ENCODE data around the gene AKAP6.

AKAP6 gene

DNA sequence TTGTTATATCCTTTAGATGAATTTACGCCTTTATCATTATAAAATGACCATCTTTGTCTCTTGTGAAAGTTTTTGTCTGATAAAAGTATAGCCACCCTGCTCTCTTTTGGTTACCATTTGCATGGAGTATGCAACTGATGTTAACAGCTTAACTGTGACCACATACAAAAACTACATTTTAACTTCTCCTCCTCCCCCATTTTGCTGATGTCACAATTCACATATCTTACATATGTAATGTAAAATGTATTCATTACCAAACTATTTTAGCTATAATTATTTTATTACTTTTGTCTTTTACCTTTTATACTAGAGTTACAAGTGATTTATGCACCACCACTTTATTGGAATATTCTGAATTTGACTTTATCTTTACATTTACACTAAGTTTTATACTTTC, 425.1 kb downstream of the AKAP6 start:
- DNase-seq (ENCODE audit: insufficient read length, low spot score) (no peak), FAIRE-seq (no peak)
- TF ChIP-seq POLR2AphosphoS5 (IDR thresholded peaks at IDR 0.05; ENCODE audit: low read depth, low read length) (no peak), SPI1 (IDR thresholded peaks at IDR 0.05; ENCODE audit: low read depth, low read length) (no peak), POLR2A (IDR thresholded peaks at IDR 0.05; ENCODE audit: low read depth, low read length) (no peak), TAF1 (IDR thresholded peaks at IDR 0.05; ENCODE audit: low read depth, low read length) (no peak), POU2F2 (IDR thresholded peaks at IDR 0.05; ENCODE audit: low read depth, low read length) (no peak), PAX5 (IDR thresholded peaks at IDR 0.05; ENCODE audit: insufficient read depth, low read length, severe bottlenecking) (no peak)

- no peak for TF ChIP-seq POU2F2 (IDR thresholded peaks at IDR 0.05; ENCODE audit: low read depth, low read length)
- no peak for FAIRE-seq
- no peak for DNase-seq (ENCODE audit: insufficient read length, low spot score)
Measured at GRCh38 chr14:32756173-32756572, 427.1 kb downstream of the AKAP6 start.

- FAIRE-seq = no peak
- no peak for TF ChIP-seq PAX5 (IDR thresholded peaks at IDR 0.05; ENCODE audit: insufficient read depth, low read length, severe bottlenecking)
- no peak for TF ChIP-seq SPI1 (IDR thresholded peaks at IDR 0.05; ENCODE audit: low read depth, low read length)
- no peak for TF ChIP-seq TAF1 (IDR thresholded peaks at IDR 0.05; ENCODE audit: low read depth, low read length)
- no peak for TF ChIP-seq POLR2AphosphoS5 (IDR thresholded peaks at IDR 0.05; ENCODE audit: low read depth, low read length)
- no peak for TF ChIP-seq POU2F2 (IDR thresholded peaks at IDR 0.05; ENCODE audit: low read depth, low read length)
- no peak for TF ChIP-seq POLR2A (IDR thresholded peaks at IDR 0.05; ENCODE audit: low read depth, low read length)
Measured at GRCh38 chr14:32756775-32757174, 427.7 kb downstream of the AKAP6 start.

GRCh38 chr14:32757568-32757967, 428.5 kb downstream of the AKAP6 start:
- no peak for DNase-seq (ENCODE audit: insufficient read length, low spot score)
- no peak for FAIRE-seq
- TF ChIP-seq POLR2AphosphoS5 (IDR thresholded peaks at IDR 0.05; ENCODE audit: low read depth, low read length) = no peak
- no peak for TF ChIP-seq PAX5 (IDR thresholded peaks at IDR 0.05; ENCODE audit: insufficient read depth, low read length, severe bottlenecking)
- no peak for TF ChIP-seq SPI1 (IDR thresholded peaks at IDR 0.05; ENCODE audit: low read depth, low read length)
- TF ChIP-seq POLR2A (IDR thresholded peaks at IDR 0.05; ENCODE audit: low read depth, low read length) = no peak
- no peak for TF ChIP-seq POU2F2 (IDR thresholded peaks at IDR 0.05; ENCODE audit: low read depth, low read length)
- no peak for TF ChIP-seq TAF1 (IDR thresholded peaks at IDR 0.05; ENCODE audit: low read depth, low read length)

More at GRCh38 chr14:32756775-32757174, 427.7 kb downstream of the AKAP6 start:
- no peak for DNase-seq (ENCODE audit: insufficient read length, low spot score)

GRCh38 chr14:32761381-32761968, 432.4 kb downstream of the AKAP6 start:
- FAIRE-seq (no peak), DNase-seq (ENCODE audit: insufficient read length, low spot score) (no peak)
- TF ChIP-seq POU2F2 (IDR thresholded peaks at IDR 0.05; ENCODE audit: low read depth, low read length) (no peak), TAF1 (IDR thresholded peaks at IDR 0.05; ENCODE audit: low read depth, low read length) (no peak), POLR2AphosphoS5 (IDR thresholded peaks at IDR 0.05; ENCODE audit: low read depth, low read length) (no peak), SPI1 (IDR thresholded peaks at IDR 0.05; ENCODE audit: low read depth, low read length) (no peak), POLR2A (IDR thresholded peaks at IDR 0.05; ENCODE audit: low read depth, low read length) (no peak), PAX5 (IDR thresholded peaks at IDR 0.05; ENCODE audit: insufficient read depth, low read length, severe bottlenecking) (no peak)

GRCh38 chr14:32762886-32763285, 433.8 kb downstream of the AKAP6 start:
- FAIRE-seq (no peak), DNase-seq (ENCODE audit: insufficient read length, low spot score) (no peak)
- TF ChIP-seq POU2F2 (IDR thresholded peaks at IDR 0.05; ENCODE audit: low read depth, low read length) (no peak), POLR2AphosphoS5 (IDR thresholded peaks at IDR 0.05; ENCODE audit: low read depth, low read length) (no peak), TAF1 (IDR thresholded peaks at IDR 0.05; ENCODE audit: low read depth, low read length) (no peak), SPI1 (IDR thresholded peaks at IDR 0.05; ENCODE audit: low read depth, low read length) (no peak), PAX5 (IDR thresholded peaks at IDR 0.05; ENCODE audit: insufficient read depth, low read length, severe bottlenecking) (no peak), POLR2A (IDR thresholded peaks at IDR 0.05; ENCODE audit: low read depth, low read length) (no peak)

DNA sequence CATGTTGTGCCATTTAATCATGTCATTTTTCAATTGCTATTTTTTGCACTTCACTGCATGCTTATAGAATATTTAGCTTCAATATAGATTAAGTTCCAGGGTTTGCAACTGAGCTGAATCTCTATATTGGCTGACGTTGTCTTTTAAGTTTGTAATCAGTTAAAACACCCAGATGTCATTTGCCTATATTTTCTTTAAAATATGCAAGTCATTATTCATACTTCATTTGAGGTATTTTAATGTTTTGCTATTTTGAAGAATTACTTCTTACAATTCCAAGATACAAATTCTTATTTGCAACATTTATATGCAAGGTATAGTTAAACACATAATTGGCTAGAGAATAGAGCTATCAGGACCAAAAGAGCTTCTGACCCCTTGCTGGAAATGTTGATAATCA, 434.6 kb downstream of the AKAP6 start:
- TF ChIP-seq TAF1 (IDR thresholded peaks at IDR 0.05; ENCODE audit: low read depth, low read length) (no peak), POLR2AphosphoS5 (IDR thresholded peaks at IDR 0.05; ENCODE audit: low read depth, low read length) (no peak), SPI1 (IDR thresholded peaks at IDR 0.05; ENCODE audit: low read depth, low read length) (no peak), POLR2A (IDR thresholded peaks at IDR 0.05; ENCODE audit: low read depth, low read length) (no peak), POU2F2 (IDR thresholded peaks at IDR 0.05; ENCODE audit: low read depth, low read length) (no peak), PAX5 (IDR thresholded peaks at IDR 0.05; ENCODE audit: insufficient read depth, low read length, severe bottlenecking) (no peak)
- FAIRE-seq (no peak), DNase-seq (ENCODE audit: insufficient read length, low spot score) (no peak)

DNA sequence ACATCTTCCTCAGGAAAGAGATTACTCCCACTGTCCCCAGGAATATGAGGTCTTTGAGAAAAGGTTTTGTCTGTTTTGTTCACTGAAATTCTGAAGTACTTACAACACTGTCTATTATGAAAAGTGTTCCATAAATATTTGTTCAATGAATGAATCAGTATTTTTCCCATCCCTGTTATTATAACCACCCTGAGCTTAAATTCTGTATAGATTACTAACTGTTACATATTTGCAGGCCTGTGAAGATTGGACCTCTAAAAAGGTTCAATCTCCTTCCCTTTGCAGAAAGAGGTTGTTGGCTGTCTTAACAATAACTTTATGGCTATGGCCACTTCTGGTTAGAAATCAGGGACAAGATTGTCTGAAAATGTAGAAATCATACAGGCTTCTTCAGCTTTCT, 435.0 kb downstream of the AKAP6 start:
- FAIRE-seq = no peak
- TF ChIP-seq POU2F2 (IDR thresholded peaks at IDR 0.05; ENCODE audit: low read depth, low read length) (no peak), SPI1 (IDR thresholded peaks at IDR 0.05; ENCODE audit: low read depth, low read length) (no peak), POLR2AphosphoS5 (IDR thresholded peaks at IDR 0.05; ENCODE audit: low read depth, low read length) (no peak), TAF1 (IDR thresholded peaks at IDR 0.05; ENCODE audit: low read depth, low read length) (no peak), POLR2A (IDR thresholded peaks at IDR 0.05; ENCODE audit: low read depth, low read length) (no peak), PAX5 (IDR thresholded peaks at IDR 0.05; ENCODE audit: insufficient read depth, low read length, severe bottlenecking) (no peak)
- DNase-seq (ENCODE audit: insufficient read length, low spot score) = no peak

DNA sequence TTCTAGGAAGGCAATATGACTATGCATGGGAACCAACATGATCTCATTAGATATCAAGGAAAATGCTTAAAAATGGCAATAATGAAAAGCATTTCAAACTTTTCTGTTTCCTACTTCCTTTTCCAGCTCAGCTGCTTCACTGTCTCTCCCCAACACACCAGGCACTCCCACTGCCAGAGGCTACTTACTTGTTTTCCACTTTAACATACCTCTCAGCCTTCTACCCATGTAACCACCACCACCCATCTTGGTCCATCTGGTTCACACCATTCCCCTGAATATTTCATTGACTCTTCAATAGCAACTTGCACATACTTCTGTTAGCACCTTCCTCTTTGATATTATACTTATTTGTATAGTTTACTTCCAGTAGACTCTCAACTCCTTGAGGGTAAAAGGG, 441.3 kb downstream of the AKAP6 start:
- FAIRE-seq = no peak
- no peak for DNase-seq (ENCODE audit: insufficient read length, low spot score)
- TF ChIP-seq PAX5 (IDR thresholded peaks at IDR 0.05; ENCODE audit: insufficient read depth, low read length, severe bottlenecking) (no peak), POLR2A (IDR thresholded peaks at IDR 0.05; ENCODE audit: low read depth, low read length) (no peak), SPI1 (IDR thresholded peaks at IDR 0.05; ENCODE audit: low read depth, low read length) (no peak), POU2F2 (IDR thresholded peaks at IDR 0.05; ENCODE audit: low read depth, low read length) (no peak), POLR2AphosphoS5 (IDR thresholded peaks at IDR 0.05; ENCODE audit: low read depth, low read length) (no peak), TAF1 (IDR thresholded peaks at IDR 0.05; ENCODE audit: low read depth, low read length) (no peak)

GRCh38 chr14:32774214-32774613, 445.1 kb downstream of the AKAP6 start:
- no peak for FAIRE-seq

More at GRCh38 chr14:32774214-32774613, 445.1 kb downstream of the AKAP6 start:
- no peak for DNase-seq (ENCODE audit: insufficient read length, low spot score)
- no peak for TF ChIP-seq POLR2AphosphoS5 (IDR thresholded peaks at IDR 0.05; ENCODE audit: low read depth, low read length)
- TF ChIP-seq PAX5 (IDR thresholded peaks at IDR 0.05; ENCODE audit: insufficient read depth, low read length, severe bottlenecking) = no peak
- TF ChIP-seq TAF1 (IDR thresholded peaks at IDR 0.05; ENCODE audit: low read depth, low read length) = no peak
- no peak for TF ChIP-seq SPI1 (IDR thresholded peaks at IDR 0.05; ENCODE audit: low read depth, low read length)
- no peak for TF ChIP-seq POLR2A (IDR thresholded peaks at IDR 0.05; ENCODE audit: low read depth, low read length)
- no peak for TF ChIP-seq POU2F2 (IDR thresholded peaks at IDR 0.05; ENCODE audit: low read depth, low read length)

Data from GM12891 (cell line).